B cell (primary cell): ENCODE data around the gene GALNT17.

ENCODE experiments used
- EZH2 ChIP-seq: IDR thresholded peaks from 2 replicates; pipeline ENCODE4 v1.6.1; 2012; ENCODE audit warnings: borderline replicate concordance, low read depth, mild to moderate bottlenecking, moderate library complexity, low read length; ENCODE audit not compliant: insufficient read depth, poor library complexity, severe bottlenecking
- TF ChIP-seq, protein P1 (sequence below): fragments of 200-600 bp; IDR thresholded peaks from one replicate; pipeline ENCODE4 v1.8.0; 2022; ENCODE audit warnings: antibody characterized with exemption, mild to moderate bottlenecking

DNA sequence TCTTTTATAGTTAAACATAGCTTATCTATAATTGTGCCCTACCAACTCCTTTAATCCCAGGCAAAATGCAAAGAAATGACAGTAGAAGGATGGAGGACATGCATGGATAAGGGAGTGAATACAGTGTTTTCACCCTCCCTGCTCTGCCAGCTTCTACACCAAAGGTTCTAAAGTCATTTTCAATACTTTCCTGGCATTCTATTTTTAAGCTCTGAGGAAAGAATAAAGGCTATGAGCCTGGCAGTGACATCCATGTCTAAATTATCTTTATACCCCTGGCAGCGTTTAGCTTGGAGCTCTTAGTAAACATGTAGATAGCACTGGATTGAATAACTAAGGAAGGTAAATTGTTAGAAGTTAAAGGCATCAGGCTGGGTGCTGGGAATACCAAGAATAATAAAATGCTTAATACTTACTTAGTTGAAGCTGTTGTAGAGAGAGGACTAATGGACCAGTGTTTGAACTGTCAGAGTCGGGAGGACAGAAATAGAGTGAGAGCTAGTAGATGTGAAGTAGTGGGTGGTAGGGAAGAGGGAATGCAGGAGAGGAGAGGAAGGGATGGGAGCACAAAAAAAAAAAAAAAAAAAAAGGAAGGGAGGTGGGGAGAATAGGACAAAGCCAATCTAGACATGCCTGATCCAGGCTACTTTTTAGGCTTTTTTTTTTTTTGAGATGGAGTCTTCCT, 518.9 kb downstream of the GALNT17 start:
- TF ChIP-seq, protein P1, sequence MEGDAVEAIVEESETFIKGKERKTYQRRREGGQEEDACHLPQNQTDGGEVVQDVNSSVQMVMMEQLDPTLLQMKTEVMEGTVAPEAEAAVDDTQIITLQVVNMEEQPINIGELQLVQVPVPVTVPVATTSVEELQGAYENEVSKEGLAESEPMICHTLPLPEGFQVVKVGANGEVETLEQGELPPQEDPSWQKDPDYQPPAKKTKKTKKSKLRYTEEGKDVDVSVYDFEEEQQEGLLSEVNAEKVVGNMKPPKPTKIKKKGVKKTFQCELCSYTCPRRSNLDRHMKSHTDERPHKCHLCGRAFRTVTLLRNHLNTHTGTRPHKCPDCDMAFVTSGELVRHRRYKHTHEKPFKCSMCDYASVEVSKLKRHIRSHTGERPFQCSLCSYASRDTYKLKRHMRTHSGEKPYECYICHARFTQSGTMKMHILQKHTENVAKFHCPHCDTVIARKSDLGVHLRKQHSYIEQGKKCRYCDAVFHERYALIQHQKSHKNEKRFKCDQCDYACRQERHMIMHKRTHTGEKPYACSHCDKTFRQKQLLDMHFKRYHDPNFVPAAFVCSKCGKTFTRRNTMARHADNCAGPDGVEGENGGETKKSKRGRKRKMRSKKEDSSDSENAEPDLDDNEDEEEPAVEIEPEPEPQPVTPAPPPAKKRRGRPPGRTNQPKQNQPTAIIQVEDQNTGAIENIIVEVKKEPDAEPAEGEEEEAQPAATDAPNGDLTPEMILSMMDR: no peak
- TF ChIP-seq EZH2: no peak
